ENCODE results near the gene SLC39A11. TPM values are rescaled to one million over a fixed set of nuclear protein-coding genes. Genes with fewer than 3 reads are reported as not detected.
"Not testable (repeated sequence)": the region's sequence is repeated elsewhere in the genome, so short reads cannot be mapped to it uniquely, and the experiment has no call there.

Gene SLC39A11
- total RNA-seq, 1 donor from 2014 or later: 8.2 TPM

- DNase-seq (ENCODE audit: low spot score in 2 of 2): no peak
- no peak for FAIRE-seq
These were observed 436.2 kb downstream of the SLC39A11 start for GRCh38 chr17:72656130-72656763.

GRCh38 chr17:72654706-72655105 is 437.8 kb downstream of the SLC39A11 start:
- DNase-seq (ENCODE audit: low spot score in 2 of 2): no peak
- FAIRE-seq: no peak

GRCh38 chr17:72651988-72652387 is 440.5 kb downstream of the SLC39A11 start:
- DNase-seq (ENCODE audit: low spot score in 2 of 2) (no peak), FAIRE-seq (no peak)

- DNase-seq (ENCODE audit: low spot score in 2 of 2): no peak
- FAIRE-seq: no peak
These were observed 443.8 kb downstream of the SLC39A11 start for GRCh38 chr17:72648702-72649101.

- no peak for DNase-seq (ENCODE audit: low spot score in 2 of 2)
- FAIRE-seq: no peak
These were observed 446.3 kb downstream of the SLC39A11 start for GRCh38 chr17:72646176-72646575.

- FAIRE-seq (no peak), DNase-seq (ENCODE audit: low spot score in 2 of 2) (no peak)
These were observed 448.0 kb downstream of the SLC39A11 start for GRCh38 chr17:72644492-72644891.

- DNase-seq (ENCODE audit: low spot score in 2 of 2): no peak
- FAIRE-seq: no peak
These were observed 448.8 kb downstream of the SLC39A11 start for GRCh38 chr17:72643575-72644216.

- DNase-seq (ENCODE audit: low spot score in 2 of 2) (no peak), FAIRE-seq (no peak)
These were observed 449.8 kb downstream of the SLC39A11 start for GRCh38 chr17:72642720-72643119.

- no peak for DNase-seq (ENCODE audit: low spot score in 2 of 2)
- no peak for FAIRE-seq
These were observed 451.9 kb downstream of the SLC39A11 start for GRCh38 chr17:72640415-72641165.

GRCh38 chr17:72639711-72640110 is 452.8 kb downstream of the SLC39A11 start:
- DNase-seq (ENCODE audit: low spot score in 2 of 2) (no peak), FAIRE-seq (no peak)

GRCh38 chr17:72638932-72639331 is 453.6 kb downstream of the SLC39A11 start:
- FAIRE-seq; DNase-seq (ENCODE audit: low spot score in 2 of 2): not testable (repeated sequence)

GRCh38 chr17:72635034-72635635 is 457.4 kb downstream of the SLC39A11 start:
- FAIRE-seq (no peak), DNase-seq (ENCODE audit: low spot score in 2 of 2) (no peak)

GRCh38 chr17:72634621-72635020 is 457.9 kb downstream of the SLC39A11 start:
- no peak for DNase-seq (ENCODE audit: low spot score in 2 of 2)
- FAIRE-seq: no peak

- DNase-seq (ENCODE audit: low spot score in 2 of 2): no peak
- no peak for FAIRE-seq
These were observed 460.4 kb downstream of the SLC39A11 start for GRCh38 chr17:72631949-72632684.

GRCh38 chr17:72631568-72631948 is 460.9 kb downstream of the SLC39A11 start:
- FAIRE-seq: no peak
- no peak for DNase-seq (ENCODE audit: low spot score in 2 of 2)

GRCh38 chr17:72624652-72625051 is 467.8 kb downstream of the SLC39A11 start:
- no peak for FAIRE-seq
- DNase-seq (ENCODE audit: low spot score in 2 of 2): no peak

- no peak for DNase-seq (ENCODE audit: low spot score in 2 of 2)
- no peak for FAIRE-seq
These were observed 468.3 kb downstream of the SLC39A11 start for GRCh38 chr17:72624226-72624625.

- DNase-seq (ENCODE audit: low spot score in 2 of 2) (no peak), FAIRE-seq (no peak)
These were observed 469.6 kb downstream of the SLC39A11 start for GRCh38 chr17:72622661-72623433.

GRCh38 chr17:72619976-72620650 is 472.4 kb downstream of the SLC39A11 start:
- no peak for FAIRE-seq
- no peak for DNase-seq (ENCODE audit: low spot score in 2 of 2)
